SK-N-SH (cell line): Measurements from ENCODE around the gene HACD1.

Experiments used
- MXI1 ChIP-seq: IDR thresholded peaks from 2 replicates; pipeline ENCODE4 v1.6.1; 2012; ENCODE audit warnings: mild to moderate bottlenecking, low read depth, low read length, improper control_type of control experiment
- YY1 ChIP-seq: IDR thresholded peaks from 2 replicates; pipeline ENCODE4 v1.4.0; 2012; ENCODE audit warnings: low read depth, mild to moderate bottlenecking
- TF ChIP-seq, protein P1 (sequence below): fragments of 200-600 bp; sonication (generic); IDR thresholded peaks from 2 replicates; pipeline ENCODE4 v1.6.1; 2017; ENCODE audit warnings: antibody characterized with exemption, mild to moderate bottlenecking, moderate library complexity

DNA sequence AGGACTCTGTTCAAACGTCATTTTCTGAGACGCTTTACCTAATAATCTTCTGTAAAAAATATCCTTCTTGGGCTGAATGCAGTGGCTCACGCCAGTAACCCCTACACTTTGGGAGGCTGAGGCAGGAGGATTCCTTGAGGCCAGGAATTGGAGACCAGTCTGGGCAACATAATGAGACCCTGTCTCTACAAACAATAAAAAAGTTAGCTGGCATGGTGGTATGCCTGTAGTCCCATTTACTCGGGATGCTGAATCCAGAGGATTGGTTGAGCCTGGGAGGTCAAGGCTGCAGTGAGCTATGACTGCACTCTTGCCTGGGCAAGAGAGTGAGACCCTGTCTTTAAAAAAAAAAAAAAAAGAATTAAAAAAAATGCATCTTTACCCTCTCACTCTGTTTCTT, 31.9 kb upstream of the HACD1 start:
- TF ChIP-seq, protein P1, sequence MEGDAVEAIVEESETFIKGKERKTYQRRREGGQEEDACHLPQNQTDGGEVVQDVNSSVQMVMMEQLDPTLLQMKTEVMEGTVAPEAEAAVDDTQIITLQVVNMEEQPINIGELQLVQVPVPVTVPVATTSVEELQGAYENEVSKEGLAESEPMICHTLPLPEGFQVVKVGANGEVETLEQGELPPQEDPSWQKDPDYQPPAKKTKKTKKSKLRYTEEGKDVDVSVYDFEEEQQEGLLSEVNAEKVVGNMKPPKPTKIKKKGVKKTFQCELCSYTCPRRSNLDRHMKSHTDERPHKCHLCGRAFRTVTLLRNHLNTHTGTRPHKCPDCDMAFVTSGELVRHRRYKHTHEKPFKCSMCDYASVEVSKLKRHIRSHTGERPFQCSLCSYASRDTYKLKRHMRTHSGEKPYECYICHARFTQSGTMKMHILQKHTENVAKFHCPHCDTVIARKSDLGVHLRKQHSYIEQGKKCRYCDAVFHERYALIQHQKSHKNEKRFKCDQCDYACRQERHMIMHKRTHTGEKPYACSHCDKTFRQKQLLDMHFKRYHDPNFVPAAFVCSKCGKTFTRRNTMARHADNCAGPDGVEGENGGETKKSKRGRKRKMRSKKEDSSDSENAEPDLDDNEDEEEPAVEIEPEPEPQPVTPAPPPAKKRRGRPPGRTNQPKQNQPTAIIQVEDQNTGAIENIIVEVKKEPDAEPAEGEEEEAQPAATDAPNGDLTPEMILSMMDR = no peak
- TF ChIP-seq MXI1 = no peak
- TF ChIP-seq YY1 = no peak
